Fibroblast of skin of abdomen (primary cell): ENCODE data around the gene HOATZ.

Experiments
- DNase-seq: peaks from one replicate; pipeline ENCODE4 v3.0.0-alpha.2; 2013

The HOATZ gene

DNA sequence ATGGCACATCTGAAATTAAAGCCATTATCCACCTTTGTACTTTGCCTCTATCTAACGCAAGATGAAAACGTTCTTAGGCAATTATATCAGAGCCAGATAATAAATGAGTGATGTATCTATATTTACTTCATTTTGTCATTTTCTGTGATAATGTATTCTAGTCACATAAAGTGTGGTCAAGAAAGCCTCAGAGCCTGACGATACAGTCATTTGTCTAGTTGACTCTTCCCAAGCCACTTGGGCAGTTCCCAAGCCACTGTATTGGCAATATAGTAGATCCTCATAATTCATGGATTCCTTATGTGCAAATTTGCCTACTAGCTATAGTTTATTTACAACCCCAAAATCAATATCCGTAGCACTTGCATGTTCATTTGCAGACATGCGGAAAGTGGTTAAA is 7.8 kb downstream of the HOATZ start:
- DNase-seq, result no peak

DNA sequence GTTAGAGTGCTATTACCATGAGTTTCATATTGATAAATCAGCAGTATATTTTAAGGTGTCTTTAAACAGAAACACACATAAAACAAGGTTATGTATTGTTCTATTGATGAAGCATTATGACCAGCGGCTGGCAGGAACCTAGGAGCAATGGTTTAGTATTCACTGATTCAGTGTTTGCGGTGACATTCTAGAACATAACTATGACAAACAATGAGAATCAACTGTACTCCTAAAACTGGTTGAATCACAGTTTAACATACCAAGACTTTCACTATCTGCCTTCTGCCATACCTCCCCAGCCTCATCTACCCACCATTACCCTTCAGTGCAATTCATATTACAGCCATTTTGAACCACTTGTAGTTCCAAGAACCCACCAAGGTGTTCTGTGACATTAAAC is 8.8 kb downstream of the HOATZ start:
- no peak for DNase-seq

DNA sequence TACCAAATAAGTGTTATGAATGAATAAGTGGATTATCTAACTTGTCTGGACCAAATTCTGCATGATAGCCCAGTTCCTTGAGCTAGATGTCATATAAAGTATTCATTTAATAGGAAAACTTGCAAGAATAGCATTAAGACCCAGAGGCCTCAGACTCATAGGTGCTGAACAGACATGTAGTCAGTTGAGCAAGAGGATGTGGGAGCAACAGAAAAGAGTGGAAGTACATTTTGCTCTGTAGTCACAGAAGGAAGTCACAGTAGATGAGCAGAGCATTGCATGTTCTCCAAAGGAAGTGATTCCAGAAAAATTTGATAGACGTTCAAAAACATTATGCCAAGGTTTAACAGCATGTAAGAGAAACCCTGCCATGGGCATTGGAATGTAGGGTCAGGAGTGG is 9.5 kb downstream of the HOATZ start:
- DNase-seq, result no peak

DNA sequence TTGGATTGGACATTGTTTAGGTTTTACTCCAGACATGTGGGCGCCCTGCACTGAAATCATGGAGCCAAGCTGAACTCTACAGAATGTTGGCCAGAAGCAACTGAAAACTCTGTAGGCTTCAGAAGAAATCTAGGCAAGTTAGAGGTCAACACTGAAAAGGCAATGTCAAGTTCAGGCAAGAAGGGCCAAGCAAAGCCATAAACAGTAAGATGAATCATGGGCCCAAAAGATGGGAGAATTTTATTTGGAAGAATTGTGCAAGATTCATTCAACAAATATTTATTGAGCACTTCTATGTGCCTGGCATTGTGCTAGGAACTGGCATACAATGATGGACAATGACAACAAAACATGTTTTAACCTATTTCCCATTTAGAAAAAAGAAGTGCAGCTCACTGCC is 10.9 kb downstream of the HOATZ start:
- no peak for DNase-seq

DNA sequence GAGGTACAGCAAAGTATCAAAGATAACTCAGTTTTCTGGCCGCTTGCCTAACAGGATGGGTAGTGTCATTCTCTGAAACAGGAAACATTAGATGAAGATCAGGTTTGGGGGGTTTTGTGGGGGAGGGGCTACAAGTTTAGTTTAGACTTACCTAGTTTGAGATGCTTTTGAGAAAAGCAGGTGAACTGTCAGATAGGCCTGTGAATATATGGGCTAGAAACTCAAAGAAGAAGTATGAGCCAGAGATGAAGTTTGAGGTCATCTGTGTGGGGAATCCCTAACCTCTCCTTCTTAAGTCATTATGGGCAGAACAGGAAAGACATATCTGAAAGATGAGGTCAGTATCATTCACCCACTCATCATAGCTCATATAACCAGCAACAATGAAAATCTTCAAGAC is 11.9 kb downstream of the HOATZ start:
- DNase-seq, result peak; percentile 75

DNA sequence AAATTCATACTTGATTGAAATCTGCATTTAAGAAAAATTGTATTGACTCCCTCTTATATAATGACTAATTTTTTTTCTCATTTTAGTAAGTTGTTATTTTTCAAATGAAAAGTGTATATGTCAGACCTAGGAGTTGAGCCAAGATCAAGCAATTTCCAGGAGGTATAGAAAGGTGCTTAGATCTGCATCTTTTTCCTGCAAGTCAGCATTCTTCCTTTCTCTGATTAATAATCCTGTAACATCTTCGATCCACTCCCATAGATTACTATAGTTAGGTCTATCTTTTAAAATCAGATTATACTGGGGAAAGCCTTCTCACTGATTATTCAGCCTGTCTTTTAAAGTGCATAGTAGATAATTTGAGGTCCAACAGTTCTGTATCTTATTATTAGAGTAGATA is 12.7 kb downstream of the HOATZ start:
- no peak for DNase-seq

DNA sequence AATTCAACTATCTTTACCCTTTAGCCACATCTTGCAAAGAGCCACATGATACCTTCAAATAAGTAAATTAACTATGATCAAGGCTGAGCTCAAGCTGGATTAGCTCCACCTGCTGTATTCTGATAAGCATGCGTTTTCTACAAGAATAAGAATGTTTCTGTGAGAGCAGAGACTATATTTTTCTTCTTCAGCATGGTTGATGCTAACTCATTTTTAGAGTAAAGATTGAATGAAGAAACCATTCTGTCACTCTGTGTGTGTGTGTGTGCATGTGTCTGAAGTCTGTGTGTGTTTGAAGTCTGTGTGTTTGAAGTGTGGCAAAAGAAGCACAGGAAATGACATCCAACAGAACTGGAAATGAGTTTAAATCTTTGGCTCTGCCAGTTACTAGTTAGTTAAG is 14.0 kb downstream of the HOATZ start:
- no peak for DNase-seq

DNA sequence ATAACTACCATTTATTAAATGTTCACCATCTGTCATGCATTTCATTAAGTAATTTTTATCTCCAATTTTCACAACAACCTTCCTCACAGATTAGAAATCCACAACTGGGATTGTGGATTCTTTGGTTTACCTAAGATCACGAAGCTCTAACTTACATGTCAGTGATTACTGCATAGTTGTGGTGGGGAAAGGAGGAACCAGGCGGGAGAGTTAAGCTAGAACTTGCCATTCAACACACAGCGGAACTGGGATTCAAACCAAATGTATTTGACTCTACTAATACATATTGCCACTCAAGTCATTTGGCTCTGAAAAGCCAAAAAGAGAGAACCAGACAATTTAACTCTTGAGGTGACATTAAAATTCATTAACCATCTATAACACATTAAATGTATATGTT is 15.5 kb downstream of the HOATZ start:
- peak; percentile 63 for DNase-seq

DNA sequence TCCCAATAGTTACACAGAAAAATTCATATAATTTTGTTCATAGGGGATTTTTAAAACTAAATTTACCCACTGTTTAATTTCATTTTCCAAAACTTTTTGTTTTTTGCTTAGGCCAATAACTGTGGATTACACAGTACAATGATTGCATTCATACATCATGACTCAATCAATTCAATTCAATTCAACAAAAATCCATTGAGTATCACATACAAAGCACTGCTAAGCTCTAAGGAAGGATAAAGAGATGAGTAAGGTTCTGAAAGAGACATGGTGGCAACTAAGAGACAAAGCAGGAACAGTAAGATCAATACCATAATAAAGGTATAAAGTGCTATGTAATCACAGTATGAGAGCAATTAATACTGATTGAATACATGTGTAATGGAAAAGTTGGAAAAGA is 16.6 kb downstream of the HOATZ start:
- peak; percentile 48 for DNase-seq

DNA sequence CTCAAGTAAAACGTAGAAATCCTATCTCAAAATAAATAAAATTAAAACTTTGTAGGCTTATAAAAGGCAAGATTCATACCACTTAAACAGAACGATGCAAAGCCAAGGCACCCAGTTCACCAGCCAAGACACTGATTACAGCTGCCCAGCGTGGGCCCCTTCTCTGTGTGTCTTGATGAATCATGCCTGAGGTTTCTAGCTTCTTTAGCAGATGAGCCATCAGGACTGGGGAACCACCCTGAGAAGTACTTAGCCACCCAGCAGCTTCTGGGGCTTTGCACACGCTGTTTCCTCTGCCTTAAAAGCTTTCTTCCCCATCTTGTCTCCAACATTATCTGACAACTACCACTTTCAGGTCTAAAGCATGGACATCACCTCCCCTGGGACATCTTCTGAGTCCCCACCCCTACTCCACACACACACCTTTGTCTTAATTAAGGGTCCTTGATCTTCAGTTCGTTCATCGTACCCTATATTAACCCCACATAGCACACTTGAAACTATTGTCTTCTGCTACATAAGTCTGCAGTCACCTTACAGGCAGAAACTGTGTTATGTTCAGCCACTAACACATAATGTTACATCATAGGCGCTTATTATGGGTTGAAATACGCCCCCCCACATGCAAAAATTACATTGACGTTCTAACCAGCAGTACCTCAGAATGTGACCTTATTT is 17.2 kb downstream of the HOATZ start:
- peak; percentile 90 for DNase-seq

DNA sequence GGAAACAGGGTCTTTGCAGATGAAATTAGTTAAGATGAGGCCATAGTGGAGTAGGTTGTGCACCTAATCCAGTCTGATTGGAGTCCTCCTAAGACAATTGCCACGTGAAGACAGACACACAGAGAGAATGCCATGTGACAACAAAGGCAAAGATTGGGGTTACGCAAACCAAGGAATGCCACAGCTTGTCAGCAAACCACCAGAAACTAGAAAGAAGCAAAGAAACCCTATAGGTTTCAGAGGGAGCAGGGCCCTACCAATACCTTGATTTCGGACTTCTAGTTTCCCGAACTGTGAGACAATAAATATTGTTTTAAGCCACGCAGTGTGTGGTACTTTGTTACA is 17.8 kb downstream of the HOATZ start:
- no peak for DNase-seq

DNA sequence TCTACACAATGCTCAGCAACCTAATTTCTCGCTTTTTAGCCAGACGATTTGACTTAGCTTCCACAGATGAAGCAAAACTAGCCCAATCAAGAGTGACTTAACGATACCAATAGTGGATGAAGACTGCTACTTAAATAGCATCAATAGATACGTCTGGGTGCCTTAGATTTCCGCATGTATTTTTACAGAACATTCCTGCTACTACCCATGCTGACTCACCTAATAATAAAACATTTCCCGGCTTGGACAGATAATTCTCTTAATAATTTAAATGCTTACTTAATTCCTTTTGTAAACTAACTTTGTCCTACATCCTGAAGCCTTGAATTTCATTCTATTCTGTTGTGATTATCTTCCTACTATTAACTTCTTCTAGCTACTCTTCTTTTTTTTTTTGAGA is 20.7 kb downstream of the HOATZ start:
- no peak for DNase-seq

DNA sequence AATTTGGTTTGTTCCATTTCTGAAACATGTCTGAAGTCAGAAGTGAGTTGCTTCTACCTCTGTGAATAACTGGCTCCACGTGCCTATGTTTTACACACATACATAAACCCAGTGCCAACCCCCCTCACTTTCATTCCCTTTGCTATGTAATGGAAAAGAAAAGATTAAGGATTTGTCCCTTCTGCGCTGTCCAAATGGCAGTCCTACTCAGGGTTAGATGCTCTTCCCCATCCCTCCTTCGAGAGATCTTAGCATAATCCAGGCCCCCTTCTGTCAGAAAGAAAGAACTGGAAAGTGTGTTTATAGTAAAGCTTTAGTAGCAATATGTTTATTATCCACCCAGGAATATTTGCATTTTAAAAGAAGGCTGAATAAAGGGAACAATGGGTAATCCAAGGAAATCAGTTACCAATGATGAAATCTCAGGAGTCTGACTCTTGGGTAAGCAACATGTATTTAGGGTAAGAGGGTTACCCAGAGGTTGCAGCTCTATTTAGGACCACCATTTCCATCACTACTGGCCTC is 22.8 kb downstream of the HOATZ start:
- no peak for DNase-seq

DNA sequence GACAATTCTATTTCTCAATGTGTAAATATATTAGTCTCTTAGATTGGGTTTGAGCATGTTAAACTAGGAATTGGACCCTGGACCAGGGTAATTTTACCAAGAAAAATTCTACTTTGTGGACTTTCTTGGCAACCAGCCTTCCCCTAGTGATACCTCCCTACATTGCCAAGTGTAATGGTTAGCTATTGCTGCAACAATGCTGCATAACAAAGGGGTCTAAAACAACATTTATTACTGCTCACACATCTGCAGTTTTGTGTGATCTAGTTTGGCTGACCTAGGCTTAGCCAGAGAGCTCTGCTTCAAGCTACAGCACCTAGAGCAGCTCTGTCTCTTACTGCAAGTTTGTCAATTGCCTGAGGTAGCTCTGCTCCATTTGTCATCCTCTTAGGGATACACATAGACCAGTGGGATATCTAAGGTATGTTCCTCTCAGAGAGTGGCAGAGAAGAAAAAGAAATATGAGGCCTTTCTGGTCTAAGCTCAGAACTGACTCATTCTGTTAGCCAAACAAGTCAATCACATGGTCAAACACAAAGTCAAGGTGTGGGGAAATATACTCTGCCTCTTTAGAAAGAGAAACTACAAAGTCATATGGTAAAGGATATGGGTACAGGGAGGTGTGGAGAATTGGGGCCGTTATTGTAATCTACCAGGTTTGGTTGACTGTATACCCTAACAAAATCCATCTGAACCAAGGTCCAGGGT is 24.0 kb downstream of the HOATZ start:
- no peak for DNase-seq

DNA sequence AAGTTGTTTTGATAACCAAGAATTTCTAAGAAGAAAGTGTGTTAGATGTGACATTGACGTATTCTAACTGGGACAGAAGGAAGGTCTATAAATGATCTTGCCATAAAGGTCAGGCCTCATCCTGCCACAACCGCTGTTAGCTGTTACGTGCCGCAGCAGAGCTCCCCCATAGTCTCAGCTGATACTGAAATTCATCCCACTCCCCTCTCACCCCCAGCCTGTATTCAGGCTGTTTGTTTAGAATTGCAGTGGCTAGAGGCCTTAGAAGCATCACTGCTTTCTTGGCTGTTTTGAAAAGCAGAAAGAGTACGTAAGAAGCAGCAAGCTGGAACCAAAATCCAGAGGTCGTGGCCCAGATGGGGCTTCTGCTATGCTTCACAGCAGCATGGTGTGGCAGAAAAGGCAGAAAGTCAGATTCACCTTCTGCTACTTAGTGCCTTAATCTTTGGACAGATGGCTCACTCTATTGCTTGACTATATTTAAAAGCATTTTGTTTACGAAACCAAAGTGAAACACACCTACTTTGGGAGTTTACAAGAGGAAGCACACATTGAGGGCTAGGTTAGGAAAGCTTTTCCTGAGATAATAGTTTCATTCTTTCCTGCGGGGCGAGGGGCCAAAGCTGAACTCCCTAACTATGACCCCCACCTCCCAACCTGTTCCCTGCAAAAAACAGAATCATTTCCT is 25.0 kb downstream of the HOATZ start:
- DNase-seq, result no peak

DNA sequence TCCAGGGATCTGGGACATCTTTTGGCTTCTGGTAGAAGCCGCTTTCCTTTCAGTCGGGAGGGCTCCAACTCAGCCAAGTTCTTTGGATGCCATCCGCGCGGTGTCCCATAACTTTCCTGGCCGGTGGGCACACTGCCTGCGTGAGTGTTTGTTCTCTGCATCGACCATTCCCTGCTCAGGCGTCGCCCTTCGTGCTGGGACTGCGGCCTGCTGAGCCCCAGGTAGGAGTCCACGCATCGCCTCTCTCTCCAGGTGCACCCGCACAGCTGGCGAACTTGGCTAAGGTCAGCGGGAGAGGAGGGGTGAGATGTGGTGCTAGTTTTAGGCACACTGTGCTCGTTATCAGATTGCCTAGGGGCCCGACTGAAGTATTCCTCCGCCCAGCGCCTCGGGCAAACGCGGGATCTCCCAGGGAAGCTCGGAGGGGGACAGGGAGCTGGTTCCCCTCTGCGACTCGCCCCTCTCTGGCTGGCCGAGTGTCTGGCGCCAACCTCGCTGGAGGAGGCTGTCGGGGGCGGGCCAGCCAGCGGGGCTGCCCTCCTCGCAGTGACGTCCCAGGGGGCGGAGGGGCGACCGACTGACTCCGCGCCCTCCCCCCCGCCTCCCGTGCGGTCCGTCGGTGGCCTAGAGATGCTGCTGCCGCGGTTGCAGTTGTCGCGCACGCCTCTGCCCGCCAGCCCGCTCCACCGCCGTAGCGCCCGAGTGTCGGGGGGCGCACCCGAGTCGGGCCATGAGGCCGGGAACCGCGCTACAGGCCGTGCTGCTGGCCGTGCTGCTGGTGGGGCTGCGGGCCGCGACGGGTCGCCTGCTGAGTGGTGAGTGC is 25.7 kb downstream of the HOATZ start, which contains the start of gene LAYN:
Gene LAYN (plus strand): TSS at position 607 of the 823 bp plus-strand sequence. CDS start 124 bp downstream, at position 731.
- DNase-seq, result peak; percentile 77

DNA sequence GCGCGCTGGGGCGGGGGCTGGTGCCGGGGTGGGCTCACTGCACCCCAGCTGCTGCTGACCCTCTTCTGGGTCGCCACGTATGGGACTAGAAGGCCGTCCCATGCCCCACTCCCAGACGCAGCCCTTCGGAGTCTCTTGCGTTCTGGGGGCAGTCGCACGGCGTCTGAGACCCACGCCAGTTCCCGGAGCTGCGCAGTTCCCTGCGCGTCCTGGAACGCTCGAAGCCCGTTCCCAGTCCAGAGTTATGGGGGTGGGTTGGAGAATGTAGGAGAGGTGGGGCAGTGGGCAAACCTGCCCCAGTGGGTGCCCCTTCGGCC is 26.3 kb downstream of the HOATZ start:
- no peak for DNase-seq

DNA sequence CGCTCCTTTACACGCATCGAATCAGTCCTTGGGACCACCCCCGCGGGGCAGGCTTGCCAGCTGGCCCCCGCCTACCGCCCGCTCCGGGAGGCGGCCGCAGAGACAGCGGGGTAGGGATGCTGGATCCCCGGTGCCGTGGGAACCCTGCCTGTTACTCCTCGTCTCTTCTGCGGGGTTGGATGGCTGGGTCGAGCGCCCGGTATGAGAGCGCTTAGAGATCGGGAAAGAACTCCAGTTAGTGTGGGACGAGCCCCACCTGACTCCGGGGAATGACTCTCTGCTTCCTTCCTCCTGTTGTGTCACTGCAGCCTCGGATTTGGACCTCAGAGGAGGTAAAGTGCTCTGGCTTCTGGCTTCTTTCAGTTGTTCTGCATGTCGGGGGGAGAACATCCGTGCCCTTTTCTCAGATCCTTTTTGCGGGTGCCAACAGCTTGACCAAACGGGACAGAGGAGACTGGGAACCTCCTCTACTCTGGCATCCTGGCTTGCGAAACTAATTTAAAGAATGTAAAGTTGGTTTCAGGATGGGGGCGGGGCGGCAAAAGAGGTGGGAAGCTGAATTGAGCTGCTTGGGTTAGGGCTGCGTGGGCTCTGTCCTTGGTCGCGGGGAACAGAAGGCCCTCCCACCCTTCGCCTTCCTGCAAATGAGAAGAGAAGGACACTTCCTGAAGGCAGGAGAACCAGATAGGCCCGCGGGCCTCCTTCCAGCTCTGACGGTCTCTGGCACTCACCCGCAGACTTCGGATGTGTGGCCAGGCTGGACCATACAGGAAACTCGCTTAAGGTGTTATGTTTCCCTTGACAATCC is 26.9 kb downstream of the HOATZ start:
- peak; percentile 88 for DNase-seq

DNA sequence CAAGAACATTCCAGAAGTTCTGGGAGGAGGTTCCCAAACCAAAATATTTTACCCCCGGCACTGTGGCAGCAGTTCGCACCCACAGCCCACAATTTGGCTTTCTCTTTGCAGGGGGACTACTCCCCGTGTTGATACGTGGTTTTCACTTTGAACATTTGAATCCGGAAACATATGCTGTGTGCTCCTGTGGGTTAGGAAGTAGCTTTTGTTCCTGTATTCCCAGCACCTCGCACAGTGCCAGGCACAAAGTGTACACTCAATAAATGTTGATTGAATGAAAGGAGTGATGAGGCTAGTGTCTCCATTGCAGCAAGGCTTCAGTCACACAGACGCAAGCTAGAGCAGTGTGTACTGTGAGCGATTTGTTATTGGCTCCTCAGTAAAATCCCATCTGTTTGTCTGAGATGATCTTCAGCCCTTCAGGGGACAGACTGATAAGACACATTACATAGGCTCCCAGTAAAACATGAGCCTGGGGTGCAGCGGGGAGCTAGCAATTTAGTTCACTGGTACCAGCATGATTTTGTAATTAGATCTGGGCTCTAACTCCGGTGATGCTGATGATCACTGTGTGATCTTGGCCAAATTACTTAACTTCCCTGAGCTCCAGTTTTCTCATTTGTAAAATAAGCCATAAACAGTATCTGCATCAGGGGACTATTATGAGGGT is 28.2 kb downstream of the HOATZ start:
- DNase-seq, result no peak

DNA sequence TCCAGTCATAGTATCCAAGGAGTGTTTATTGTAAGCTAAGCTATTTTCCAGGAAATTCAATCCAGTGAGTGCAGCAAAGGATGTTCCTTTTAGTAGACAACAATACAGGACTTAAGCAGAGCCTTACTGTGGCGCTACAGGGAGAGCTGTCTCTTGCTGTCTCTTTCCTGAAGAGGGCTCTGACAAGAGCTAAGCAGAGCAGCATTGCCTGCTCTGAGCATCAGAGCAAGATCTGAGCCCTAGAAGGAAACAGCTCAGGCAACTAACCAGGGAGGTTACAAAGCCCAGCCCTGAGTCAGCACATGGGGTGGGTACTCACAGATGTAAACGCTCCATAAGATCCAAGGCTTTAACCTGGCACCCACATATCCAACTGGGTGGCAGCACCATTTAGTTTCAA is 33.9 kb downstream of the HOATZ start:
- no peak for DNase-seq

DNA sequence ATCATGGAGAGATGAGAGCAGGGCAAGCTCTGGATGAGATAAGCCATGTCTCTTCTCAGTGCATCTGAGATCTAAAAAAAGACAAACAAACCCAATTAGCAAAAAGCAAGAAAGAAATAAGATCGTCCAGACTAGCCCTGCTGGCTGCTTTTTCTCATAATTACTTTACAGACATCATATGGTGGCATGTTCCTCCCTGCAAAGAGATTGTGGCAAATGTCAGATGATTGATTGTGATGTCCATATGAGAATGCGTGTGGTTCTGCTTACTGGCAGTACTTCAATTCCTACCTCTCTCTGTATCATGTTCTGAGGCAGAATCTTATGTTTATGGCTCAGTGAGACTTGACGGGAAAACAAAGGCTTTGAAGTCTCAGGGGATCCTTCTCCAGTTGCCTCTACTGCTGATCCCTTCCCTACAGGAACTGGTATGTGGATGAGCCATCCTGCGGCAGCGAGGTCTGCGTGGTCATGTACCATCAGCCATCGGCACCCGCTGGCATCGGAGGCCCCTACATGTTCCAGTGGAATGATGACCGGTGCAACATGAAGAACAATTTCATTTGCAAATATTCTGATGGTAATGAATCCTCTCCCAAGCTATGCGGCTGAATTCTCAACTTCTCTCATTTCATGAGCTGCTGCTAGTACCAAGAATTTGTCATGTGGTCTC is 34.8 kb downstream of the HOATZ start:
- DNase-seq, result peak; percentile 57
